Spleen (tissue), 7 donors: ENCODE measurements around the gene ZMIZ1.
A peak's percentile ranks its signal among the peaks of the same experiment; 100 is the strongest.

Experiments
- CTCF ChIP-seq, 11 experiments: fragments of 200-600 bp in 7 of 11; fragments of 450-650 bp in 4 of 11; sonication (generic) in 4 of 11; IDR thresholded peaks in 8 of 11; conservative IDR thresholded peaks in 3 of 11; 1 replicate in 7 of 11; 2 replicates in 4 of 11; pipeline versions ENCODE4 v1.4.0 to v1.8.0; 2016 to 2021; ENCODE audit warnings: antibody characterized with exemption in 11 of 11, inconsistent platforms in 4 of 11, mild to moderate bottlenecking in 1 of 11
- POLR2A ChIP-seq, 3 donors: fragments of 450-650 bp; IDR thresholded peaks; one replicate each; pipeline ENCODE4 v1.5.1; 2017; ENCODE audit warnings: antibody characterized with exemption in 3 of 3, mild to moderate bottlenecking in 1 of 3
- POLR2AphosphoS5 ChIP-seq, 3 donors: sonication (generic); formaldehyde crosslinking; IDR thresholded peaks; one replicate each; pipeline ENCODE4 v1.5.1; 2017; ENCODE audit warnings: antibody characterized with exemption in 3 of 3
- donor health status: DM: no; HTN: no; CAD: no; lungs with moderate emphysema.
- donor health status: DM: no; HTN: no; CAD: no.
- donor health status: DM: no; HTN: no; CAD: no.

- TF ChIP-seq POLR2A (IDR thresholded peaks at IDR 0.05): no peak
- TF ChIP-seq CTCF (IDR thresholded peaks at IDR 0.05 in 8 of 11, conservative IDR thresholded peaks at IDR 0.05 in 3 of 11): peak in 4 of 11 experiments; percentile 18 to 41 (median 30)
- peak; percentile 50 to 84 (median 79) for TF ChIP-seq POLR2AphosphoS5 (IDR thresholded peaks at IDR 0.05)
Observed at GRCh38 chr10:79067241-79068202, 1.2 kb upstream of the ZMIZ1 start.
